Transverse colon (tissue), 4 donors: ENCODE results near the gene LRP4. TPM values are rescaled to one million over a fixed set of nuclear protein-coding genes. Genes with fewer than 3 reads are reported as not detected.
"Not testable (repeated sequence)": the region's sequence is repeated elsewhere in the genome, so short reads cannot be mapped to it uniquely, and the experiment has no call there.

Source experiments
- DNase-seq: peaks from one replicate; pipeline ENCODE4 v3.0.0-alpha.2; 2019
- H3K27ac ChIP-seq, 4 donors: fragments of 200-600 bp; sonication (generic); 2 replicates each; pipeline ENCODE4 v1.5.1; 2016 to 2018; ENCODE audit warnings: inconsistent platforms in 4 of 4
- H3K27me3 ChIP-seq: fragments of 200-600 bp; sonication (generic); 2 replicates; pipeline ENCODE4 v1.5.1; 2017; ENCODE audit warnings: inconsistent platforms
- H3K36me3 ChIP-seq, 4 donors: fragments of 200-600 bp; sonication (generic); 2 replicates each; pipeline ENCODE4 v1.5.1; 2017 to 2019; ENCODE audit warnings: inconsistent platforms in 4 of 4
- H3K4me1 ChIP-seq, 4 donors: fragments of 200-600 bp; sonication (generic); 2 replicates each; pipeline ENCODE4 v1.5.1; 2017 to 2020; ENCODE audit warnings: inconsistent platforms in 4 of 4
- H3K4me3 ChIP-seq, 4 donors: fragments of 200-600 bp; sonication (generic); 1 replicate in 1 of 4; 2 replicates in 3 of 4; pipeline versions ENCODE4 v1.5.1 to v1.6.1; 2017 to 2019; ENCODE audit warnings: inconsistent platforms in 4 of 4
- H3K9me3 ChIP-seq, 2 donors: fragments of 200-600 bp; sonication (generic); 2 replicates each; pipeline ENCODE4 v1.5.1; 2017 to 2019; ENCODE audit warnings: inconsistent platforms in 2 of 2
- EP300 ChIP-seq: sonication (generic); formaldehyde crosslinking; IDR thresholded peaks from one replicate; pipeline ENCODE4 v1.6.1; 2017; ENCODE audit warnings: antibody characterized with exemption, low read depth
- POLR2A ChIP-seq: fragments of 450-650 bp; IDR thresholded peaks from one replicate; pipeline ENCODE4 v1.6.1; 2016; ENCODE audit warnings: antibody characterized with exemption, mild to moderate bottlenecking, moderate library complexity
- POLR2AphosphoS5 ChIP-seq, 3 donors: sonication (generic); formaldehyde crosslinking; IDR thresholded peaks; one replicate each; pipeline ENCODE4 v1.6.1; 2016; ENCODE audit warnings: antibody characterized with exemption in 3 of 3
- WGBS, 2 donors: methylation state at CpG; one replicate each; pipeline ENCODE4 v1.1.5; 2018; ENCODE audit warnings: low coverage in 1 of 2; 5-methylcytosine and 5-hydroxymethylcytosine counted together
- in situ Hi-C, 4 donors: fragments of 200-750 bp; cut with MboI; loops; one replicate each; pipeline versions ENCODE4 v1.15.0 to v1.15.1; 2017; ENCODE audit warnings: low sequenced_read_pairs in 3 of 4, low pct_ligation_motif_present in 1 of 4, low pct_unique_long_range_greater_than_20kb in 1 of 4
- intact Hi-C: fragments of 100-400 bp; cut with DNase I; formaldehyde crosslinking; loops from one replicate; pipeline ENCODE4 v1.15.1; 2023; ENCODE audit warnings: low total_unique reads
- total RNA-seq, 4 donors: library from RNA; depleted of rRNA; stranded (reverse); fragments of >200 nt; gene quantifications; one replicate each; pipeline ENCODE4 v1.1.0, GENCODE V29; 2016
- TF ChIP-seq, protein P1 (sequence below), 5 experiments: fragments of 200-600 bp in 3 of 5; fragments of 450-650 bp in 2 of 5; sonication (generic) in 3 of 5; IDR thresholded peaks; 1 replicate in 2 of 5; 2 replicates in 3 of 5; pipeline ENCODE4 v1.5.1; 2016 to 2017; ENCODE audit warnings: antibody characterized with exemption in 5 of 5, inconsistent platforms in 3 of 5, mild to moderate bottlenecking in 2 of 5, moderate library complexity in 1 of 5

The LRP4 gene
- total RNA-seq, 4 donors from 2014 or later: 7.9 to 52.4 (median 16.2) TPM

- no peak for DNase-seq
- Histone ChIP-seq H3K4me1 (no peaks in the 10 kb centered on the region), H3K9me3 (no peaks in the 10 kb centered on the region), H3K27ac (no peak overlapping the region), H3K4me3 (no peak overlapping the region), H3K36me3 (no peaks in the 10 kb centered on the region), H3K27me3 (no peaks in the 10 kb centered on the region)
- WGBS, 2 donors: 98 to 100% methylated on average over 3 of the region's 3 CpGs
- TF ChIP-seq EP300 (no peak), POLR2A (no peak), POLR2AphosphoS5 (IDR thresholded peaks at IDR 0.05) (no peak)
- TF ChIP-seq, protein P1, sequence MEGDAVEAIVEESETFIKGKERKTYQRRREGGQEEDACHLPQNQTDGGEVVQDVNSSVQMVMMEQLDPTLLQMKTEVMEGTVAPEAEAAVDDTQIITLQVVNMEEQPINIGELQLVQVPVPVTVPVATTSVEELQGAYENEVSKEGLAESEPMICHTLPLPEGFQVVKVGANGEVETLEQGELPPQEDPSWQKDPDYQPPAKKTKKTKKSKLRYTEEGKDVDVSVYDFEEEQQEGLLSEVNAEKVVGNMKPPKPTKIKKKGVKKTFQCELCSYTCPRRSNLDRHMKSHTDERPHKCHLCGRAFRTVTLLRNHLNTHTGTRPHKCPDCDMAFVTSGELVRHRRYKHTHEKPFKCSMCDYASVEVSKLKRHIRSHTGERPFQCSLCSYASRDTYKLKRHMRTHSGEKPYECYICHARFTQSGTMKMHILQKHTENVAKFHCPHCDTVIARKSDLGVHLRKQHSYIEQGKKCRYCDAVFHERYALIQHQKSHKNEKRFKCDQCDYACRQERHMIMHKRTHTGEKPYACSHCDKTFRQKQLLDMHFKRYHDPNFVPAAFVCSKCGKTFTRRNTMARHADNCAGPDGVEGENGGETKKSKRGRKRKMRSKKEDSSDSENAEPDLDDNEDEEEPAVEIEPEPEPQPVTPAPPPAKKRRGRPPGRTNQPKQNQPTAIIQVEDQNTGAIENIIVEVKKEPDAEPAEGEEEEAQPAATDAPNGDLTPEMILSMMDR (IDR thresholded peaks at IDR 0.05): no peak
- intact Hi-C loops (no loop called here), in situ Hi-C loops (no loop called here)
Measured at GRCh38 chr11:46963844-46964243, 45.5 kb upstream of the LRP4 start.

DNA sequence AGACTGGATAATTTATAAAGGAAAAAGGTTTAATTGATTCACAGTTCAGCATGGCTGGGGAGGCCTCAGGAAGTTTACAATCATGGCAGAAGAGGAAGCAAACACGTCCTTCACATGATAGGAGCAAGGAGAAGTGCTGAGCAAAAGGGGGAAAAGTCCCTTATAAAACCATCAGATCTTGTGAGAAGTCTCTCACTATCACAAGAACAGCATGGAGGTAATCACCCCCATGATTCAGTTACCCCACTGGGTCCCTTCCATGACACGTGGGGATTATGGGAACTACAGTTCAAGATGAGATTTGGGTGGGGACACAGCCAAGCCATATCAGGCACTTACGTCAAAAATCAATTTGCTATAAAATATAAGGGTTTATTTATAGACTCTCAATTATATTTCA, 43.5 kb upstream of the LRP4 start:
- H3K36me3 ChIP-seq, H3K9me3 ChIP-seq, DNase-seq, in situ Hi-C loops, H3K27me3 ChIP-seq, intact Hi-C loops, H3K4me1 ChIP-seq, H3K27ac ChIP-seq, H3K4me3 ChIP-seq: not testable (repeated sequence)
- 90 to 100% methylated on average over 2 to 3 of the region's 3 CpGs for WGBS, 2 donors

GRCh38 chr11:46961041-46961440, 42.7 kb upstream of the LRP4 start:
- TF ChIP-seq POLR2A (no peak), EP300 (no peak), POLR2AphosphoS5 (IDR thresholded peaks at IDR 0.05) (no peak)
- TF ChIP-seq, protein P1 (IDR thresholded peaks at IDR 0.05): no peak
- intact Hi-C loops: no loop called here
- Histone ChIP-seq H3K9me3 (no peaks in the 10 kb centered on the region), H3K36me3 (no peaks in the 10 kb centered on the region), H3K4me1 (no peaks in the 10 kb centered on the region), H3K27me3 (no peaks in the 10 kb centered on the region), H3K27ac (no peak overlapping the region), H3K4me3 (no peak overlapping the region)
- no peak for DNase-seq
- in situ Hi-C loops: no loop called here
- WGBS, 2 donors: 95 to 100% methylated on average over 2 of the region's 2 CpGs

DNA sequence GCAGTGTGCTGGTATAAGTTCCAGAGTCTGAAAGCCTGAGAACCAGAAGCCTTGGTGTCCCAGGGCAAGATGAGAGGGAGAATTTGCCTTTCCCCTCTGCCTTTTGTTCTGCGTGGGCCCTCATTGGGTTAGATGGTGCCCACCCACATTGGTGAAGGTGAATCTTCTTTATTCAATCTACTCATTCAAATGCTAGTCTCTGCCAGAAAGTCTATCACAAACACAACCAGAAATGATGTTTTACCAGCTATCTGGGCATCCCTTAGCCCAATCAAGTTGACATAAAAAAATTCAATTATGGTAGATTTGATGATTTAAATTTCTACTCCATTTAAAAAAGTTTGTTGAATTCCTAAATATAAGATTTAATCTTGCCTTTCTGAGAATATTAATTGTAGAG, 40.4 kb upstream of the LRP4 start:
- 100% methylated on average over 1 of the region's 1 CpG for WGBS, 2 donors
- TF ChIP-seq POLR2A: no peak
- TF ChIP-seq, protein P1 (IDR thresholded peaks at IDR 0.05): no peak
- no peaks in the 10 kb centered on the region for H3K27me3 ChIP-seq
- in situ Hi-C loops (no loop called here), intact Hi-C loops (no loop called here)
- H3K36me3 ChIP-seq: no peaks in the 10 kb centered on the region
- no peak overlapping the region for H3K27ac ChIP-seq
- H3K9me3 ChIP-seq: no peaks in the 10 kb centered on the region
- H3K4me3 ChIP-seq: no peak overlapping the region
- no peaks in the 10 kb centered on the region for H3K4me1 ChIP-seq
- no peak for DNase-seq

DNA sequence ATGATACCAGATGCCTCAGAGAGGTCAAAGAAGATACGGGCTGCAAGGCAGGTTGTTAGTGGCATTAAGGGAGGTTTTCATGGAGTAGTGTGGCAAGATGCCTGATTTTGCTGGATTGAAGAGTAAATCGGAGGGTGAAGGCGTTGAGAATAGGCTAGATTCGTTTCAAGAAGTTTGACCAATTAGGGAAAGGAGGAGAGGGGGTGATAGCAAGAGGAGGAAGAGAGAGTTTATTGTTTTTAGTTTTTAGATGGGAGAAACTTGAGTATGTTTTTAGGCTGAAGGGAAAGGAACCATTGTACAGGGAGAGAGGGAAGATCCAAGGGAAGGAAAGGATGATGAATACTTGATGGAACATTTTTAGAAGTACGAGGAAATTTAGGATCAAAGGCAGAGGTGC, 34.7 kb upstream of the LRP4 start:
- intact Hi-C loops: no loop called here
- H3K27me3 ChIP-seq: no peaks in the 10 kb centered on the region
- no peaks in the 10 kb centered on the region for H3K36me3 ChIP-seq
- no peak for DNase-seq
- H3K9me3 ChIP-seq: no peaks in the 10 kb centered on the region
- TF ChIP-seq, protein P1 (IDR thresholded peaks at IDR 0.05): no peak
- no peak for TF ChIP-seq EP300
- no peak for TF ChIP-seq POLR2A
- no peak for TF ChIP-seq POLR2AphosphoS5 (IDR thresholded peaks at IDR 0.05)
- no peak overlapping the region for H3K4me3 ChIP-seq
- in situ Hi-C loops: no loop called here
- peaks cover 1 to 19% (median 9%) of the 10 kb centered on the region in 4 donors for H3K4me1 ChIP-seq
- H3K27ac ChIP-seq: no peak overlapping the region
- WGBS, 2 donors: 89 to 98% methylated on average over 5 of the region's 5 CpGs
